H1 (cell line): ENCODE measurements around the gene CCDC28A. TPM values are rescaled to one million over a fixed set of nuclear protein-coding genes. Genes with fewer than 3 reads are reported as not detected.
A peak's percentile ranks its signal among the peaks of the same experiment; 100 is the strongest.

Source experiments
- CTCF ChIA-PET: fragments of 300-600 bp; sonication (Branson Sonifier 250); formaldehyde crosslinking; loops from one replicate; lab custom pipeline; 2021; ENCODE audit not compliant: partially characterized antibody; lab: Charles Lee
- POLR2A ChIA-PET: fragments of 300-600 bp; sonication (Branson Sonifier 250); formaldehyde crosslinking; loops from one replicate; lab custom pipeline; 2021; ENCODE audit warnings: inconsistent platforms; ENCODE audit not compliant: partially characterized antibody; lab: Charles Lee
- DNase-seq, 2 experiments: peaks; one replicate each; pipeline versions ENCODE4 v3.0.0 to v3.0.0-alpha.2; 2010 to 2022; ENCODE audit warnings: low spot score in 2 of 2, low read depth in 1 of 2, mixed read lengths in 1 of 2
- FAIRE-seq: peaks from 2 replicates; lab custom pipeline; 2011; peaks lifted over from hg19 to GRCh38; lab: Jason Lieb, UNC
- H2AFZ ChIP-seq: 2 replicates; pipeline ENCODE4 v1.8.1; 2012; ENCODE audit warnings: low read length, inconsistent platforms
- H2AK5ac ChIP-seq: 2 replicates; pipeline ENCODE4 v1.6.1; 2013; ENCODE audit warnings: low read depth, low read length
- H2BK120ac ChIP-seq: replicated peaks from 2 replicates; pipeline ENCODE3; 2013; ENCODE audit warnings: low read depth, low read length, inconsistent platforms
- H2BK12ac ChIP-seq: 2 replicates; pipeline ENCODE4 v1.6.1; 2013; ENCODE audit warnings: low read depth, low read length
- H2BK15ac ChIP-seq: 2 replicates; pipeline ENCODE4 v1.6.1; 2013; ENCODE audit warnings: low read length
- H2BK20ac ChIP-seq: 2 replicates; pipeline ENCODE4 v1.6.1; 2013; ENCODE audit warnings: low read length
- H2BK5ac ChIP-seq: 2 replicates; pipeline ENCODE4 v1.6.1; 2013; ENCODE audit warnings: low read depth, low read length
- H3K14ac ChIP-seq: 2 replicates; pipeline ENCODE4 v1.6.1; 2013; ENCODE audit warnings: inconsistent platforms; ENCODE audit not compliant: insufficient read length
- H3K18ac ChIP-seq: 2 replicates; pipeline ENCODE4 v1.6.1; 2013; ENCODE audit warnings: low read length; ENCODE audit errors: extremely low read depth
- H3K23ac ChIP-seq: 2 replicates; pipeline ENCODE4 v1.6.1; 2013; ENCODE audit warnings: inconsistent platforms; ENCODE audit not compliant: insufficient read length
- H3K23me2 ChIP-seq: 2 replicates; pipeline ENCODE4 v1.6.1; 2013; ENCODE audit warnings: low read depth, low read length
- H3K27ac ChIP-seq: 2 replicates; pipeline ENCODE4 v1.6.1; 2011; ENCODE audit warnings: low read depth, low read length, inconsistent platforms
- H3K27me3 ChIP-seq, 4 experiments: replicated peaks in 1 of 4; 1 replicate in 1 of 4; 2 replicates in 3 of 4; pipeline versions ENCODE4 v1.6.1 to v1.8.1; 2011 to 2013; ENCODE audit warnings: low read length in 3 of 4, mild to moderate bottlenecking in 3 of 4, inconsistent platforms in 2 of 4, mixed read lengths in 2 of 4, moderate library complexity in 1 of 4; ENCODE audit not compliant: control insufficient read depth in 3 of 4, insufficient read depth in 3 of 4; ENCODE audit errors: extremely low read depth in 1 of 4
- H3K36me3 ChIP-seq, 4 experiments: 2 replicates each; pipeline versions ENCODE4 v1.6.1 to v1.8.1; 2011 to 2013; ENCODE audit warnings: mild to moderate bottlenecking in 4 of 4, low read length in 3 of 4, moderate library complexity in 2 of 4, control low read depth in 1 of 4, inconsistent platforms in 1 of 4; ENCODE audit not compliant: insufficient read depth in 4 of 4, control insufficient read depth in 2 of 4
- H3K4ac ChIP-seq: replicated peaks from 2 replicates; pipeline ENCODE3; 2013; ENCODE audit warnings: low read length, low read depth, mixed read lengths, inconsistent platforms; ENCODE audit not compliant: insufficient read length
- H3K4me1 ChIP-seq, 4 experiments: replicated peaks in 1 of 4; 1 replicate in 1 of 4; 2 replicates in 3 of 4; pipeline versions ENCODE4 v1.6.1 to v1.8.1; 2011 to 2013; ENCODE audit warnings: low read length in 3 of 4, inconsistent platforms in 2 of 4, mixed read lengths in 1 of 4; ENCODE audit not compliant: insufficient read depth in 4 of 4, control insufficient read depth in 3 of 4
- H3K4me2 ChIP-seq, 2 experiments: 2 replicates each; pipeline versions ENCODE4 v1.6.1 to v1.8.1; 2011 to 2013; ENCODE audit warnings: low read depth in 2 of 2, low read length in 2 of 2, control low read depth in 1 of 2, inconsistent platforms in 1 of 2, mild to moderate bottlenecking in 1 of 2; ENCODE audit not compliant: insufficient read depth in 1 of 2
- H3K4me3 ChIP-seq, 4 experiments: fragments of 200-600, 300-600 bp in 1 of 4; sonication (generic), shearing (Covaris generic), sonication (Bioruptor Twin) in 1 of 4; 2 replicates each; pipeline versions ENCODE4 v1.5.1 to v1.8.1; 2011 to 2016; ENCODE audit warnings: low read length in 4 of 4, low read depth in 3 of 4, control low read depth in 2 of 4, inconsistent platforms in 2 of 4, mild to moderate bottlenecking in 2 of 4, mixed read lengths in 1 of 4, moderate library complexity in 1 of 4; ENCODE audit not compliant: insufficient read depth in 2 of 4; ENCODE audit errors: extremely low read depth in 1 of 4
- H3K56ac ChIP-seq: replicated peaks from 2 replicates; pipeline ENCODE3; 2013; ENCODE audit warnings: low read depth, mild to moderate bottlenecking, mixed read lengths, low read length, inconsistent platforms; ENCODE audit not compliant: insufficient read length
- H3K79me1 ChIP-seq: 2 replicates; pipeline ENCODE4 v1.6.1; 2013; ENCODE audit warnings: low read depth, low read length, control low read depth
- H3K79me2 ChIP-seq, 2 experiments: 2 replicates each; pipeline versions ENCODE4 v1.6.1 to v1.8.1; 2012 to 2013; ENCODE audit warnings: low read length in 2 of 2, mild to moderate bottlenecking in 2 of 2, inconsistent platforms in 1 of 2; ENCODE audit not compliant: insufficient read depth in 2 of 2, control insufficient read depth in 1 of 2
- H3K9ac ChIP-seq, 4 experiments: replicated peaks in 1 of 4; 1 replicate in 1 of 4; 2 replicates in 3 of 4; pipeline versions ENCODE4 v1.6.1 to v1.8.1; 2011 to 2013; ENCODE audit warnings: low read depth in 3 of 4, low read length in 3 of 4, control low read depth in 2 of 4, mild to moderate bottlenecking in 2 of 4, moderate library complexity in 2 of 4, inconsistent platforms in 1 of 4; ENCODE audit errors: extremely low read depth in 1 of 4
- H3K9me3 ChIP-seq, 2 experiments: 2 replicates each; pipeline versions ENCODE4 v1.6.1 to v1.8.1; 2012 to 2013; ENCODE audit warnings: mild to moderate bottlenecking in 2 of 2, moderate library complexity in 2 of 2, control low read depth in 1 of 2, inconsistent platforms in 1 of 2, low read depth in 1 of 2, low read length in 1 of 2, mixed read lengths in 1 of 2; ENCODE audit not compliant: insufficient read depth in 2 of 2
- H4K20me1 ChIP-seq, 2 experiments: replicated peaks in 1 of 2; 2 replicates each; pipeline versions ENCODE3 to v1.8.1; 2011 to 2013; ENCODE audit warnings: inconsistent platforms in 2 of 2, low read length in 2 of 2, mild to moderate bottlenecking in 1 of 2; ENCODE audit not compliant: insufficient read depth in 2 of 2, control insufficient read depth in 1 of 2
- H4K5ac ChIP-seq: 2 replicates; pipeline ENCODE4 v1.6.1; 2013; ENCODE audit warnings: low read length, low read depth, mixed read lengths, inconsistent platforms; ENCODE audit not compliant: insufficient read length
- H4K8ac ChIP-seq: 2 replicates; pipeline ENCODE4 v1.8.0; 2013; ENCODE audit warnings: mild to moderate bottlenecking, moderate library complexity, low read length, inconsistent platforms; ENCODE audit not compliant: insufficient read depth; ENCODE audit errors: extremely low read depth
- H4K91ac ChIP-seq: replicated peaks from 2 replicates; pipeline ENCODE3; 2013; ENCODE audit warnings: low read length, mixed read lengths, inconsistent platforms; ENCODE audit not compliant: insufficient read length
- CBX5 ChIP-seq: fragments of 300-800, 300-1000 bp; sonication (generic); IDR thresholded peaks from 2 replicates; pipeline ENCODE4 v1.7.1; 2016; ENCODE audit warnings: antibody characterized with exemption, low read length, low read depth
- CBX8 ChIP-seq: fragments of 300-800, 300-1000 bp; sonication (generic); IDR thresholded peaks from 2 replicates; pipeline ENCODE4 v1.7.1; 2016; ENCODE audit warnings: low read depth, low read length, borderline replicate concordance
- E2F6 ChIP-seq: IDR thresholded peaks from 2 replicates; pipeline ENCODE4 v1.6.1; 2012; ENCODE audit warnings: inconsistent platforms
- GABPA ChIP-seq: IDR thresholded peaks from 2 replicates; pipeline ENCODE4 v1.6.1; 2011; ENCODE audit warnings: mild to moderate bottlenecking, low read length, moderate library complexity, borderline replicate concordance; ENCODE audit not compliant: insufficient read depth
- GTF2F1 ChIP-seq: IDR thresholded peaks from 2 replicates; pipeline ENCODE4 v1.6.1; 2012; ENCODE audit warnings: low read depth, low read length, improper control_type of control experiment, borderline replicate concordance
- MAX ChIP-seq: IDR thresholded peaks from 2 replicates; pipeline ENCODE4 v1.6.1; 2012; ENCODE audit warnings: inconsistent platforms
- POU5F1 ChIP-seq: IDR thresholded peaks from 2 replicates; pipeline ENCODE4 v1.6.1; 2011; ENCODE audit warnings: low read depth, mild to moderate bottlenecking, low read length, moderate library complexity
- RNF2 ChIP-seq: fragments of 200-900, 300-1000 bp; sonication (generic); IDR thresholded peaks from 2 replicates; pipeline ENCODE4 v1.7.1; 2016; ENCODE audit warnings: borderline replicate concordance, low read depth, mild to moderate bottlenecking, antibody characterized with exemption, low read length; ENCODE audit not compliant: poor library complexity, severe bottlenecking; ENCODE audit errors: missing control alignments
- SIRT6 ChIP-seq: IDR thresholded peaks from one replicate; pipeline ENCODE4 v1.7.1; 2012; ENCODE audit warnings: low read length, inconsistent platforms
- TAF1 ChIP-seq: IDR thresholded peaks from 2 replicates; pipeline ENCODE4 v1.6.1; 2011; ENCODE audit warnings: mild to moderate bottlenecking, low read depth, low read length
- WGBS, 2 experiments: shearing (Covaris generic) in 1 of 2; methylation state at CpG; one replicate each; pipeline versions ENCODE4 v1.1.6 to v1.1.7; 2013 to 2015; ENCODE audit warnings: low lambda C conversion rate in 2 of 2, mixed read lengths in 2 of 2, inconsistent platforms in 1 of 2, low coverage in 1 of 2, missing lambda C conversion rate in 1 of 2; ENCODE audit not compliant: insufficient replicate concordance in 2 of 2, insufficient coverage in 1 of 2, insufficient read length in 1 of 2; ENCODE audit errors: extremely low coverage in 1 of 2, missing lambda C conversion rate in 1 of 2; 5-methylcytosine and 5-hydroxymethylcytosine counted together
- polyA plus RNA-seq, 7 experiments: library from polyadenylated mRNA; depleted of rRNA in 3 of 7; stranded (reverse) in 5 of 7; unstranded in 2 of 7; fragments of >200 nt in 5 of 7; fragments of 200-250 nt in 2 of 7; gene quantifications; 1 replicate in 5 of 7; 2 replicates in 1 of 7; 4 replicates in 1 of 7; pipeline versions ENCODE4 v1.2.1 to v1.2.3, GENCODE V29; 2011 to 2013; ENCODE audit warnings: missing spikeins in 2 of 7, mixed read lengths in 2 of 7
- total RNA-seq: library from RNA; stranded (reverse); fragmentation: NEBNext Ultra II Directional; extraction: Animal tissue kit (Norgen Biotek cat#: 25700); gene quantifications from 2 replicates; pipeline ENCODE4 v1.2.1, GENCODE V29; 2021

The CCDC28A gene
- total and polyA plus RNA-seq, 2 of the 8 experiments (the other 6 are each of a cell fraction or from before 2014, with no cell fraction given), result 9.6 to 12.1 TPM

DNA sequence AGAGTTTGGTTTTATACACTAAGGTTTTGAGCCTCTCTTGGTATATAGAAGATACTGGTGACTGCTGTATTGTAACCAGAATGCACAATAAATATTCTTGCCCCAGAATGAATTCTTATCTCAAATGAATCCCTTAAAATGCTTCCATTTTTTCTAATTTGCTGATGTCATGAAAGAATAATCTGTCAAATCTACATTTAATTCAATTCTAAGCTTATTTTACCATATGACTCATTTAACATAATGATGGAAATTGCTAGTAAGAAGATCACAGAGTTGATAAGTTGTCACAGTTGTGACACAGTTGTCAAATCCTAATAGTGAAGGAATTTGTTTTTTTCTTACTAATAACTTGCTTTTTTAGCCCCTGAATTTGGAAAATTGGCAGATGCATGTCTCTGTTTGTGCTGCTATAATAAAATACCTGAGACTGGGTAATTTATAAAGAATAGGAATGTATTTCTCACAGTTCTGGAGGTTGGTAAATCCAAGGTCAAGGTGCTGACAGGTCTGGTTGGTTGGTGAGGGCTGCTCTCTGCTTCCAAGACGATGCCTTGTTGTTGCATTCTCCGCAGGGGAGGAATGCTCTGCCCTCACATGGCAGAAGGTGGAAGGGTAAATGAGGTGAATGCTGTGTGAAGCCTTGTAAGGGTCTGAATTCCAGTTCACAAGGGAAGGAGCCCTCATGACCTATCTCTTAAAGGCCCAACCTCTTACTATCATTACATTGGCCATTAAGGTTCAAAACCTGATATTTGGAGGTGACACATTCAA, 27.0 kb downstream of the CCDC28A start:
- WGBS, 2 experiments, result 37% methylated on average over 2 of the region's 2 CpGs; no CpG with 5 or more reads in 1 of the 2 experiments
- no peak for TF ChIP-seq CBX8
- no peak for TF ChIP-seq POU5F1
- no peak for TF ChIP-seq SIRT6
- TF ChIP-seq RNF2, result no peak
- no peak for TF ChIP-seq GABPA
- no peak for TF ChIP-seq GTF2F1
- TF ChIP-seq E2F6, result no peak
- TF ChIP-seq TAF1, result no peak
- peak; percentile 49; the same call in 1 of the 2 replicates for TF ChIP-seq MAX
- TF ChIP-seq CBX5, result no peak

More for the DNA sequence above, 27.0 kb downstream of the CCDC28A start:
- Histone ChIP-seq H2AK5ac (no peak overlapping the region), H3K27me3 (no peaks in the 10 kb centered on the region; a peak in 2 of 7 replicates), H3K9ac (no peak overlapping the region), H3K56ac (no peak overlapping the region), H3K4me2 (no peak overlapping the region), H4K5ac (no peak overlapping the region), H3K79me1 (no peaks in the 10 kb centered on the region), H3K27ac (no peak overlapping the region), H3K9me3 (no peaks in the 10 kb centered on the region), H2BK15ac (no peak overlapping the region), H2BK12ac (no peak overlapping the region), H3K23ac (no peak overlapping the region), H3K23me2 (peaks cover 7% of the 10 kb centered on the region), H3K14ac (no peak overlapping the region), H3K4me3 (no peak overlapping the region), H3K36me3 (no peaks in the 10 kb centered on the region), H4K91ac (no peak overlapping the region), H3K4me1 (no peaks in the 10 kb centered on the region; a peak in 1 of 7 replicates), H2BK5ac (no peak overlapping the region), H2BK120ac (no peak overlapping the region), H3K4ac (no peak overlapping the region), H2AFZ (no peak overlapping the region; the same call in 1 of the 2 replicates), H2BK20ac (no peak overlapping the region; the same call in 1 of the 2 replicates), H3K18ac (no peak overlapping the region), H4K20me1 (no peaks in the 10 kb centered on the region), H4K8ac (no peak overlapping the region), H3K79me2 (no peaks in the 10 kb centered on the region)
- FAIRE-seq (peak; percentile 42), DNase-seq (peak in 1 of 2 experiments; percentile 29)
- POLR2A ChIA-PET, result interaction anchor here (0.8 kb wide), 1 partner anchor 17 kb away, joined by 4 read pairs; no protein-coding TSS in a partner anchor
- CTCF ChIA-PET, result interaction anchor here (0.6 to 1.0 kb wide), 2 partner anchors 14 to 34 kb away, joined by 3 read pairs; no protein-coding TSS in a partner anchor
